OCI-LY7 (cell line): ENCODE measurements around the gene COQ8A. TPM values are rescaled to one million over a fixed set of nuclear protein-coding genes. Genes with fewer than 3 reads are reported as not detected.

Source experiments
- BruUV-seq: library from RNA; stranded (reverse); fragments of 400-500 nt; replicated peaks from 2 replicates; lab custom pipeline; 2021; lab: Mats Ljungman, UMichigan
- CTCF ChIA-PET: fragments of 300-600 bp; sonication (Branson Sonifier 250); formaldehyde crosslinking; loops from one replicate; lab custom pipeline; 2022; ENCODE audit warnings: antibody characterized with exemption; ENCODE audit not compliant: unreplicated experiment; lab: Charles Lee
- POLR2A ChIA-PET: fragments of 300-600 bp; sonication (Branson Sonifier 250); formaldehyde crosslinking; loops from one replicate; lab custom pipeline; 2022; ENCODE audit warnings: antibody characterized with exemption; lab: Charles Lee
- DNase-seq: peaks from one replicate; pipeline ENCODE4 v3.0.0-alpha.2; 2015; ENCODE audit warnings: low spot score
- H2AFZ ChIP-seq: fragments of 200-600 bp; sonication (generic), shearing (Covaris generic); 2 replicates; pipeline ENCODE4 v1.6.1; 2014; ENCODE audit warnings: mild to moderate bottlenecking, antibody characterized with exemption, low read length, moderate library complexity
- H3K27ac ChIP-seq: fragments of 200-600 bp; sonication (generic); 2 replicates; pipeline ENCODE4 v1.5.1; 2014; ENCODE audit warnings: mixed run types, low read depth, mild to moderate bottlenecking, moderate library complexity, low read length, inconsistent platforms; ENCODE audit not compliant: poor library complexity, severe bottlenecking
- H3K36me3 ChIP-seq: fragments of 200-600 bp; sonication (generic); 2 replicates; pipeline ENCODE4 v1.6.1; 2014; ENCODE audit warnings: mild to moderate bottlenecking, antibody characterized with exemption, low read length, moderate library complexity, mixed read lengths; ENCODE audit not compliant: insufficient read depth
- H3K4me1 ChIP-seq: fragments of 200-600 bp; sonication (generic); 2 replicates; pipeline ENCODE4 v1.5.1; 2014; ENCODE audit warnings: mild to moderate bottlenecking, low read length; ENCODE audit not compliant: insufficient read depth, poor library complexity, severe bottlenecking
- H3K4me2 ChIP-seq: fragments of 200-600 bp; sonication (generic); 2 replicates; pipeline ENCODE4 v1.6.1; 2014; ENCODE audit warnings: mild to moderate bottlenecking, low read length
- H3K4me3 ChIP-seq: fragments of 200-600 bp; sonication (generic); 2 replicates; pipeline ENCODE4 v1.5.1; 2014; ENCODE audit warnings: mild to moderate bottlenecking, low read depth, low read length; ENCODE audit not compliant: poor library complexity, severe bottlenecking
- H3K79me2 ChIP-seq: fragments of 200-600 bp; sonication (generic); 2 replicates; pipeline ENCODE4 v1.6.1; 2016; ENCODE audit warnings: low read depth, mild to moderate bottlenecking, low read length, moderate library complexity, mixed read lengths; ENCODE audit not compliant: insufficient read depth
- H3K9me2 ChIP-seq: fragments of 200-600 bp; sonication (generic); 2 replicates; pipeline ENCODE4 v1.6.1; 2016; ENCODE audit warnings: mild to moderate bottlenecking, low read length, mixed read lengths; ENCODE audit not compliant: insufficient read depth
- H3K9me3 ChIP-seq: fragments of 200-600 bp; sonication (generic); 2 replicates; pipeline ENCODE4 v1.6.1; 2014; ENCODE audit warnings: mild to moderate bottlenecking, mixed run types, low read length, mixed read lengths
- H4K20me1 ChIP-seq: fragments of 200-600 bp; sonication (generic); 2 replicates; pipeline ENCODE4 v1.6.1; 2014; ENCODE audit warnings: mild to moderate bottlenecking, antibody characterized with exemption, low read length, moderate library complexity, mixed read lengths; ENCODE audit not compliant: insufficient read depth
- EZH2phosphoT487 ChIP-seq: fragments of 200-600 bp; sonication (generic); IDR thresholded peaks from 2 replicates; pipeline ENCODE4 v1.6.1; 2018; ENCODE audit warnings: low read depth, borderline replicate concordance, mild to moderate bottlenecking, mixed run types, antibody characterized with exemption, low read length, moderate library complexity, mixed read lengths
- intact Hi-C: fragments of 100-400 bp; cut with micrococcal nuclease; formaldehyde crosslinking; loops from one replicate; pipeline ENCODE4 v1.10.0; 2022; ENCODE audit not compliant: unreplicated experiment
- total RNA-seq, 2 experiments: library from RNA; depleted of rRNA in 1 of 2; stranded (reverse); fragments of >200 nt in 1 of 2; shearing (Covaris generic) in 1 of 2; gene quantifications; 2 replicates each; pipeline ENCODE4 v1.2.3, GENCODE V29; 2014 to 2022
- TF ChIP-seq, protein P1 (sequence below): fragments of 200-600 bp; sonication (generic); conservative IDR thresholded peaks from 2 replicates; pipeline ENCODE4 v1.5.1; 2014; ENCODE audit warnings: mild to moderate bottlenecking, antibody characterized with exemption, low read length, moderate library complexity, mixed read lengths

The COQ8A gene
- total RNA-seq, 2 experiments from 2014 or later = 19.4 to 19.6 TPM

DNA sequence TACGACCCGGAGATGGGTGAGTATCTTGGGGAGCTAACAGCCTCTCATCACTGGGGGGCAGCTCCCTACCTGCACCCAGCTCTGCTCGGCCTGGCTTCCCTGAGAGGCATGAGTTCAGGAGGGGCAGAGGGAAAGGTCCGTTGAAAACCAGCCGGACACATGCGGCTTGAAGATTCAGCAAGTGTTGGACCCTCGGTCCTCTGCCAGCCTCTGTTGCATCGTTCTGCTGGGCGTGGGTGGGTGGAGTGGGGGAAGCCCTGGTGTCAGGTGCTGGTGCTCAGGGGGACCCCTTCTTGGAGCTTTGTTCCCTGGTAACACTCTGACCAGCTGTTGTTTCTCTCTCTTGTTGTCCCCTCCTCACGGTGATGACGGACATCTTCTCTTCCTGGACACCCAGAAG, 48.7 kb upstream of the COQ8A start:
- Histone ChIP-seq H3K27ac (no peak overlapping the region), H3K9me3 (no peaks in the 10 kb centered on the region), H3K36me3 (no peaks in the 10 kb centered on the region), H3K4me2 (no peak overlapping the region), H3K79me2 (no peaks in the 10 kb centered on the region), H3K4me1 (peaks cover 6% of the 10 kb centered on the region), H3K4me3 (no peak overlapping the region), H3K9me2 (no peaks in the 10 kb centered on the region), H4K20me1 (no peaks in the 10 kb centered on the region), H2AFZ (no peak overlapping the region)
- no peak for TF ChIP-seq EZH2phosphoT487
- TF ChIP-seq, protein P1, sequence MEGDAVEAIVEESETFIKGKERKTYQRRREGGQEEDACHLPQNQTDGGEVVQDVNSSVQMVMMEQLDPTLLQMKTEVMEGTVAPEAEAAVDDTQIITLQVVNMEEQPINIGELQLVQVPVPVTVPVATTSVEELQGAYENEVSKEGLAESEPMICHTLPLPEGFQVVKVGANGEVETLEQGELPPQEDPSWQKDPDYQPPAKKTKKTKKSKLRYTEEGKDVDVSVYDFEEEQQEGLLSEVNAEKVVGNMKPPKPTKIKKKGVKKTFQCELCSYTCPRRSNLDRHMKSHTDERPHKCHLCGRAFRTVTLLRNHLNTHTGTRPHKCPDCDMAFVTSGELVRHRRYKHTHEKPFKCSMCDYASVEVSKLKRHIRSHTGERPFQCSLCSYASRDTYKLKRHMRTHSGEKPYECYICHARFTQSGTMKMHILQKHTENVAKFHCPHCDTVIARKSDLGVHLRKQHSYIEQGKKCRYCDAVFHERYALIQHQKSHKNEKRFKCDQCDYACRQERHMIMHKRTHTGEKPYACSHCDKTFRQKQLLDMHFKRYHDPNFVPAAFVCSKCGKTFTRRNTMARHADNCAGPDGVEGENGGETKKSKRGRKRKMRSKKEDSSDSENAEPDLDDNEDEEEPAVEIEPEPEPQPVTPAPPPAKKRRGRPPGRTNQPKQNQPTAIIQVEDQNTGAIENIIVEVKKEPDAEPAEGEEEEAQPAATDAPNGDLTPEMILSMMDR = no peak
- ChIA-PET CTCF (no interaction called here), POLR2A (no interaction called here)
- BruUV-seq = no TSS peak
- no peak for DNase-seq
- intact Hi-C loops = no loop called here

- POLR2A ChIA-PET = no interaction called here
- Histone ChIP-seq H2AFZ (no peak overlapping the region), H3K4me3 (no peak overlapping the region), H3K79me2 (no peaks in the 10 kb centered on the region), H4K20me1 (no peaks in the 10 kb centered on the region), H3K4me2 (no peak overlapping the region), H3K9me2 (no peaks in the 10 kb centered on the region), H3K9me3 (no peaks in the 10 kb centered on the region), H3K27ac (no peak overlapping the region), H3K36me3 (no peaks in the 10 kb centered on the region), H3K4me1 (peaks cover 4% of the 10 kb centered on the region)
- BruUV-seq = no TSS peak
- no peak for TF ChIP-seq EZH2phosphoT487
- TF ChIP-seq, protein P1 = no peak
- intact Hi-C loops = no loop called here
- DNase-seq = no peak
- CTCF ChIA-PET = no interaction called here
Measured at GRCh38 chr1:226891846-226892523, 48.1 kb upstream of the COQ8A start.

DNA sequence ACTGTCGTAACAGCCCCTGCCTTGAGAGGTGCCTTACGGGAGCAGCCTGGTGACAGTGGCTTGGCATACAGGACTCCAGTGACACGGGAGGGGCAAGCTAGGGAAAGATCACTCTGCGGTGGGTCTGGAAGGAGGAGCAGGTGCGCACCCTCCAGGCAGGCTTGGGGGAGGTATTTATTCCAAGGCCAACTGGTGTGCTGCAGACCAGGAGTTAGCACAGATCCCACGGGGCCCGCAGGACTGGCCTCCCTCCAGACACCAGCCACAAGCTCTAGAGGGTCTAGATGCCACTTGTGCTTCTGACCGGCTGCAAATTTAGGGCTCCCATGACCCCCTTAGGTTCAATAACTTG, 47.6 kb upstream of the COQ8A start:
- Histone ChIP-seq H3K4me1 (peaks cover 4% of the 10 kb centered on the region), H3K27ac (no peak overlapping the region), H3K4me3 (no peak overlapping the region), H3K9me3 (no peaks in the 10 kb centered on the region), H4K20me1 (no peaks in the 10 kb centered on the region), H3K9me2 (no peaks in the 10 kb centered on the region), H3K4me2 (no peak overlapping the region), H3K79me2 (no peaks in the 10 kb centered on the region), H3K36me3 (no peaks in the 10 kb centered on the region), H2AFZ (no peak overlapping the region)
- ChIA-PET CTCF (no interaction called here), POLR2A (interaction anchor here (0.5 kb wide), 1 partner anchor 298 kb away, joined by 3 read pairs; no protein-coding TSS in a partner anchor)
- no TSS peak for BruUV-seq
- intact Hi-C loops = no loop called here
- TF ChIP-seq, protein P1 = no peak
- TF ChIP-seq EZH2phosphoT487 = no peak
- no peak for DNase-seq
